Activated CD8-positive, alpha-beta T cell treated with anti-CD3 and anti-CD28 coated beads for 36 hours (primary cell): ENCODE data around the gene SLIT1. TPM values are rescaled to one million over a fixed set of nuclear protein-coding genes. Genes with fewer than 3 reads are reported as not detected.

ENCODE experiments used
- ATAC-seq: fragments of 200-7000 bp; cut with Tn5 transposase; one replicate; pipeline ENCODE4 v1.10.0; 2021; ENCODE audit warnings: mild to moderate bottlenecking, moderate library complexity
- CTCF ChIA-PET: fragments of 350-600 bp; sonication (Branson Sonifier 250); formaldehyde crosslinking; loops from one replicate; lab custom pipeline; 2021; ENCODE audit warnings: antibody characterized with exemption; lab: Charles Lee
- POLR2A ChIA-PET: fragments of 350-600 bp; sonication (Branson Sonifier 250); formaldehyde crosslinking; loops from one replicate; lab custom pipeline; 2021; ENCODE audit warnings: antibody characterized with exemption; lab: Charles Lee
- DNase-seq: peaks from one replicate; pipeline ENCODE4 v3.0.0-alpha.2; 2020
- H3K27ac Mint-ChIP-seq: one replicate; pipeline ENCODE4 v1.8.0; 2021; ENCODE audit warnings: mild to moderate bottlenecking, mixed read lengths
- H3K27me3 Mint-ChIP-seq: one replicate; pipeline ENCODE4 v1.8.0; 2021; ENCODE audit warnings: mixed read lengths
- H3K36me3 Mint-ChIP-seq: one replicate; pipeline ENCODE4 v1.8.0; 2021; ENCODE audit warnings: low read depth, mixed read lengths
- H3K4me1 Mint-ChIP-seq: one replicate; pipeline ENCODE4 v1.8.0; 2021; ENCODE audit warnings: low read depth, mixed read lengths
- H3K4me3 Mint-ChIP-seq: one replicate; pipeline ENCODE4 v1.8.0; 2021; ENCODE audit warnings: mild to moderate bottlenecking, moderate library complexity, mixed read lengths
- H3K9me3 Mint-ChIP-seq: one replicate; pipeline ENCODE4 v1.8.0; 2021; ENCODE audit warnings: mixed read lengths
- CTCF ChIP-seq: fragments of 200-600 bp; IDR thresholded peaks from one replicate; pipeline ENCODE4 v1.8.0; 2022; ENCODE audit warnings: antibody characterized with exemption, mild to moderate bottlenecking
- intact Hi-C: fragments of 100-400 bp; cut with micrococcal nuclease; formaldehyde crosslinking; loops from one replicate; pipeline ENCODE4 v1.10.0; 2022
- total RNA-seq, 2 experiments: library from RNA; stranded (reverse); gene quantifications; one replicate each; pipeline ENCODE4 v1.2.3, GENCODE V29; 2021

Gene SLIT1
- total RNA-seq, 2 experiments from 2014 or later = 0.34 to 1.2 TPM

DNA sequence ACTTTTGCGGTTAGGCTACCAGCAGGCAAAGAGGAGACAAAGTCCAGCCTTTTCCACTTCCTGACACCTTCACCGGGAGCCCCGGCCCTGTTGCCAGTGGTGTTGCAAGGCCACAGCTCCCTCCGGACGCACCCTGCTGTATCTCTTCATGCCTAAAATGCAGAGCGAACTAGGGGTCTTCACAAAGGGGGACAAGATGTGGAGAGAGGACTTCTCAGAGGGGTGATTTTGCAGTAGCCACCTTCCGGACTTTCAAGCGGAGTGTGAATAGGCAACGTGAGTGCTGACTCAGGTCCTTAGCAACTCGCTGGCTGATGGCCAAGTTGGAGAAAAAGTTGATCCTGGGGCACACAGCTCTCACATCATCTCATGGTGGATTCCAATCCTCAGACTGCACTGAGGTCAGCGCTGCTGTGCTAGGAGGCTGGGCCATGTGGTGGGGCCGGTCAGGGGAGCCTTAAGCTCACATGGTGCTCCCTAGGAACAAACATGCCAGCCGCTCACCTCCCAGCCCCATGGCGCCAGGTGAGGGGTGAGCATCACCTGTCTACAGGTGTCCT lies 187.3 kb downstream of the SLIT1 start:
- H3K4me3 Mint-ChIP-seq = no peak overlapping the region
- POLR2A ChIA-PET = no interaction called here
- H3K27ac Mint-ChIP-seq = no peak overlapping the region

GRCh38 chr10:96996275-96996965 lies 189.3 kb downstream of the SLIT1 start:
- Mint-ChIP-seq H3K27ac (no peak overlapping the region), H3K4me1 (no peaks in the 10 kb centered on the region), H3K27me3 (no peaks in the 10 kb centered on the region), H3K9me3 (no peaks in the 10 kb centered on the region), H3K36me3 (no peaks in the 10 kb centered on the region), H3K4me3 (no peak overlapping the region)
- ATAC-seq (no peak), DNase-seq (no peak)
- intact Hi-C loops = no loop called here
- ChIA-PET POLR2A (no interaction called here), CTCF (interaction anchor here (1.1 to 2.1 kb wide), 2 partner anchors 13 to 29 kb away, joined by 3 to 5 read pairs; no protein-coding TSS in a partner anchor)
- no peak for TF ChIP-seq CTCF

More for the DNA sequence above, 187.3 kb downstream of the SLIT1 start:
- DNase-seq (no peak), ATAC-seq (no peak)
- Mint-ChIP-seq H3K36me3 (no peaks in the 10 kb centered on the region), H3K27me3 (no peaks in the 10 kb centered on the region), H3K4me1 (no peaks in the 10 kb centered on the region), H3K9me3 (no peaks in the 10 kb centered on the region)
- intact Hi-C loops = no loop called here
- CTCF ChIA-PET = no interaction called here
- no peak for TF ChIP-seq CTCF

DNA sequence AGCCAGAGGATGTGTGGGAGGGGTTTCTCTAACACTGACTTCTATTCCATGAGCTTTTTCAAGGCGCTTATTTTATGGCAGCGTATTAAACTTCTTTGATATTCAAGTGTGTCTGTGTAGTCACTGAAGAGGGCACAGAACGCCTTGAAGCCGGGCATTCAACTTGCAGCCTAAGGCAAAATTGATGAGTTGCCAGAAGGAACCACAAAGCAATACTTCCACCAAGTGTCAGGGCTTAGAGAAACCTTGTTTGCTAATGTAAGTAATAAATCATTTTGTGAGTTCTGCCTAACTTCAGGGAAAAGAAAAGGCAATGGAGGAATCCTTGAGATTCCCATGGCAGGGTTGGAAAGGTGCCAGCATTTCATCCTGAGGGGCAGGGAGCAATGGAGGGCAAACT lies 189.9 kb downstream of the SLIT1 start:
- H3K27ac Mint-ChIP-seq = peak overlapping the region; percentile 16
- ChIA-PET CTCF (interaction anchor here (0.8 to 2.1 kb wide), 3 partner anchors 11 to 29 kb away, joined by 3 to 5 read pairs (median 3); no protein-coding TSS in a partner anchor), POLR2A (no interaction called here)
- intact Hi-C loops = no loop called here
- ATAC-seq = no peak
- peaks cover 3% of the 10 kb centered on the region for H3K4me1 Mint-ChIP-seq
- DNase-seq = no peak
- TF ChIP-seq CTCF = no peak
- no peak overlapping the region for H3K4me3 Mint-ChIP-seq
- no peaks in the 10 kb centered on the region for H3K9me3 Mint-ChIP-seq
- no peaks in the 10 kb centered on the region for H3K27me3 Mint-ChIP-seq
- H3K36me3 Mint-ChIP-seq = no peaks in the 10 kb centered on the region

GRCh38 chr10:96992721-96993120 lies 193.0 kb downstream of the SLIT1 start:
- no peaks in the 10 kb centered on the region for H3K9me3 Mint-ChIP-seq
- H3K4me1 Mint-ChIP-seq = peaks cover 3% of the 10 kb centered on the region
- no peak overlapping the region for H3K4me3 Mint-ChIP-seq
- no peak overlapping the region for H3K27ac Mint-ChIP-seq
- H3K36me3 Mint-ChIP-seq = no peaks in the 10 kb centered on the region
- POLR2A ChIA-PET = no interaction called here
- CTCF ChIA-PET = interaction anchor here (1.1 to 1.2 kb wide), 2 partner anchors 44 to 45 kb away, joined by 3 read pairs; no protein-coding TSS in a partner anchor
- DNase-seq = no peak
- no peak for TF ChIP-seq CTCF
- peak; percentile 13 for ATAC-seq
- intact Hi-C loops = no loop called here
- H3K27me3 Mint-ChIP-seq = no peaks in the 10 kb centered on the region

- intact Hi-C loops = no loop called here
- H3K27me3 Mint-ChIP-seq = no peaks in the 10 kb centered on the region
- peaks cover 3% of the 10 kb centered on the region for H3K4me1 Mint-ChIP-seq
- no peak overlapping the region for H3K27ac Mint-ChIP-seq
- ATAC-seq = peak; percentile 60
- TF ChIP-seq CTCF = no peak
- ChIA-PET CTCF (interaction anchor here (0.6 to 3.3 kb wide), 6 partner anchors 9 to 619 kb away, joined by 3 to 14 read pairs (median 4); no protein-coding TSS in a partner anchor), POLR2A (interaction anchor here (0.9 kb wide), 1 partner anchor 33 kb away, joined by 3 read pairs; no protein-coding TSS in a partner anchor)
- H3K4me3 Mint-ChIP-seq = no peak overlapping the region
- DNase-seq = no peak
- no peaks in the 10 kb centered on the region for H3K36me3 Mint-ChIP-seq
- H3K9me3 Mint-ChIP-seq = no peaks in the 10 kb centered on the region
These were observed 194.4 kb downstream of the SLIT1 start for GRCh38 chr10:96991313-96991841.
